Stimulated activated CD8-positive, alpha-beta memory T cell treated with anti-CD3 and anti-CD28 coated beads, Interleukin-15, amount 100 ng/mL, for 24 hours (primary cell): ENCODE data around the gene ERP27.

ENCODE experiments used
- DNase-seq: peaks from one replicate; pipeline ENCODE4 v3.0.0-alpha.2; 2020; ENCODE audit warnings: low read depth

Gene ERP27

DNA sequence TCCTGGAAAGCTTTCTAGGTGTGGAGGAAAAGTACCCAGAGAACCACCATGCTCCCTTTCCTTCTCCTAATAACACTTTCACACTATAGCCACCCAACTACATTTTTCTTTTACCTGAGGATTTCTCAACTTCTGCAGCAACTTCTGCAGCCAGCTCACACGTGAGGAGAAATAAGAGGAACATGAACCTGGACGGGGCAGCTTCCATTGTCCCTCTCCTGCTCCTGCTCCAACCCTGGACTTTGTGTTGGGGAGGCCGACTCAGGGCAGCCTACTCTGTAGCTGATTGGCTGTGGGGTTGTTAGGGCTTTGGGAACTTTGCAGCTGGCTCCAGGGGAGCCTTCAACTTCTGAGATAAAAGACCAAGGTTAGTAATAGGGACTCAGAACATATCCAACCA lies at the start of gene ERP27:
ERP27 (minus strand) TSS at position 237 of the 400 bp plus-strand sequence; CDS start at position 208, 29 bp downstream.
- DNase-seq = no peak

DNA sequence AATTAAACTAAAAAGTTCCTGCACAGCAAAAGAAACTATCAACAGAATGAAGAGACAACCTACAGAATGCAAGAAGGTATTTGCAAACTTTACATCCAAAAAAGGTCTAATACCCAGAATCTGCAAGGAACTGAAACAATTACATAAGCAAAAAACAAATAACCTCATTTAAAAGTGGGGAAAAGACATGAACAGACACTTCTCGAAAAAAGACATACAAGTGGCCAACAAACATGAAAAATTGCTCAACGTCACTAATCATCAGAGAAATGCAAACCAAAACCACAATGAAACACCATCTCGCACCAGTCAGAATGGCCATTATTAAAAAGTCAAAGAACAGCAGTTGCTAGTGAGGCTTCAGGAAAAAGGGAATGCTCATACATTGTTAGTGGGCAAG lies 49.7 kb upstream of the ERP27 start:
- DNase-seq = no peak

GRCh38 chr12:14986449-14986848 lies 48.1 kb upstream of the ERP27 start:
- no peak for DNase-seq

DNA sequence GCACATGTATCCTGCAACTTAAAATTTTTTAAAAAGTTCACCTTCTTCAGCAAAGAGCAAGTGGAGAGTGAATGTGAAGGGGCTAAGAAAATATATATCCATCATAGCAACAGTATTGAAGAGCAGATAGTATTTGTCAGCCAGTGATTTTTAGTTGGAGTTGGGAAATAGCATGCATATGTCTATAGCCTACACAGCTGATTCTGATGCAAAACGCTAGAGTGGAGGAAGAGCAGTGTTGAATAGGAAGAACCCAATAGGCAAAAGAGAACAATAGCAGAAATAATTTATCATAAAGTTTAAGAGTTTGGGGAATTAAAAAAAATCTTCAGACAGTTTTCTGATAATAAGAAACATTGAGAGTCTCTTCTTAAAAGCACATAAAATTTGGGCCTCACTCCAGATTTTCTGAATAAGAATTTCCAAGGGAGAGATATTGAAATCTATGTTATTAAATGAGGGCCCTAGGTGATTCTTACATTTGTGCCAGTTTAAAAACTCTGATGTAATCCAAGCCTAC lies 46.5 kb upstream of the ERP27 start:
- DNase-seq = no peak

- no peak for DNase-seq
Measured at GRCh38 chr12:14984036-14984435, 45.7 kb upstream of the ERP27 start.

- no peak for DNase-seq
Measured at GRCh38 chr12:14982991-14983390, 44.7 kb upstream of the ERP27 start.

GRCh38 chr12:14982562-14982961 lies 44.2 kb upstream of the ERP27 start:
- DNase-seq = no peak

- no peak for DNase-seq
Measured at GRCh38 chr12:14981049-14981448, 42.7 kb upstream of the ERP27 start.

DNA sequence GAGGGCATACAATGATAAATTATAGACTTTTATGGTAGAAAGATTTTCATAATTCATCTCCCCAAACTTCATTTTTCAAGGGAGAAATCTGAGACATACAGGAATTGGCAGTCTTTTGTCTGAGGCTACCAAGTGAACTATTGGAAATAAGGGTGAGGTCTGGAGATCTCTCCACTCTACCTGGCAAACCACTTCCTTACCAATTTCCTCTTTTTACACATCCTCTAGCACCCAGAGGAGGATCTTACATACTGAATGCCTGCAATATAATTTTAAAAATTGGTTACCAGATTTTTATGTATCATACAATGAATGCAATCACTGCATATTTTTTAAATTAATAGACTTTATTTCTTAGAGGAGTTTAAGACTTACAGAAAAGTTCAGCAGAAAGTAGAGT lies 41.1 kb upstream of the ERP27 start:
- no peak for DNase-seq

DNA sequence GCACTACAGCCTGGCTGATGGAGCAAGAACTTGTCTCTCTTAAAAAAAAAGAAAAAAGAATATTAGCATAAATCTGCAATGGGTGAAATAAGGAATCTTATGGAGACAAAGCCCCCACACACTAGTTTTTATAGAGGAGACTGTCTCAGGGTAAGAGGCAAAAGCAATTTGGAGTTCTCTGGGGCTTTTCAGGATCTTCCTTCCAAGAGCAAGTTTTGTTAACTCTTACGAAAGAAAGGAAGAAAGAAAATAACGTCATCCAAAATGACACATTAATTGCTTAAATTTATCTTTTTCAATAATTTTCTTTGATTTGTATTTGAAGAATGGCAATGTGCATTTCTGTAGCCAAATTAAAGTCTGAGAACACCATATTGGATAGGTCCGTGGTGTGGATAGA lies 38.3 kb upstream of the ERP27 start:
- no peak for DNase-seq

DNA sequence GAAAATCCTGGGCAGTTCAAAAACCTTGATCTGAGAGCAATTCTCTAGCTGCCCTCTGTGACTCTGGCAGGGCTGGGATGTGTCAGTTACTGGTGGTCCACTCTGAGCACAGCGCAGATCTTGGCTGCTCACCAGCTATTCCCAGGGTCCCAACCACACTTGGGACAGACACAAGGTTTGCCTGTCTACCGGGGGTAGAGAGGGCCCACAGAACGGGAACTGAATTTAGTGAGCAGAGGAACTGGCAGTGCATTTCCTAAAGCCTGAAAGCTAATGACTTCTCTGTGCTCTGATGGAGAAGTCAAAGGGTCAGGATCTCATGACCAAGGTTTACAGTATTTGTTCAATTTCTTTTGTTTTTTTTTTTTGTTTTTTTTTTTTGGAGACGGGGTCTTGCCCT lies 37.1 kb upstream of the ERP27 start:
- DNase-seq = no peak

GRCh38 chr12:14974633-14975032 lies 36.3 kb upstream of the ERP27 start:
- no peak for DNase-seq

- no peak for DNase-seq
Measured at GRCh38 chr12:14972816-14973215, 34.5 kb upstream of the ERP27 start, which contains the start of gene PDE6H. Gene PDE6H (plus strand): TSS chr12:14973042. CDS start chr12:14978013, 4,971 bp downstream.

DNA sequence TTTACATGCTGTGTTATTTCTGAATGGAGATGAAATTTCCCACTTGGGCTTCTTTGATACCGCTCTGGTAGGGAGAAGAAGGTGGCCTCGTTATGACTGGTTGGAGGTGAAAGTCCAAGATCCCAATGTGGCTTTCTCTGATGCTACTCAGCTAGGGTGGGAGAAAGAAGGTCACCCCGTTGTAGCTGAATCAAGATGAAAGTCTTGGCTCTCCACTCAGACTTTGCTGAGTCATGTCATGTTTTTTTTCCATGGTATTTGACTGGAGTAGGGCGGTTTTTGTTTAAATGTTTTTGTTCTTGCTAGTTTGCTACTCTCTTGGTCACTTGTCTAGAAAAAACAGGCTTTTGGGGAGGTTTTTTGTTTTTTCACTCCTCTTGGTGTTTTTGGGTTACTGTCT lies 32.1 kb upstream of the ERP27 start:
- no peak for DNase-seq

GRCh38 chr12:14968478-14968877 lies 30.1 kb upstream of the ERP27 start:
- no peak for DNase-seq

DNA sequence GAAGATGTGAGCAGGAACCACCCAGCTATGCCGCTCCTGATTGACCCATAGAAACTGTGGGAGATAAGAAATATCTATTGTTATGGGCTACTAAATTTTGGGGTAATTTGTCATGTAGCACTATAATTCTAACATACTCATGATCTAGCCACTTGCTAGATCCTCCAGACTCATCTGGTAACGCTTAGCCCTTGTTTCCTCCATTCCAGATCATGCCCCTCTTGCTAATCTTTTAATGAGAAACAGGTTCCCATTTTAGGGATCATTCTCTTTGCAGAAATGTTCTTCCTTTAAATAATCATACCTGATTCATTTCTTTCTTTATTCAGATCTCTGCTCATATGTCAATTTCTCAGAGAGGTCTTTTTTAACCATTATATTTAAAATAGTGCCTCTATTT lies 26.9 kb upstream of the ERP27 start:
- no peak for DNase-seq

DNA sequence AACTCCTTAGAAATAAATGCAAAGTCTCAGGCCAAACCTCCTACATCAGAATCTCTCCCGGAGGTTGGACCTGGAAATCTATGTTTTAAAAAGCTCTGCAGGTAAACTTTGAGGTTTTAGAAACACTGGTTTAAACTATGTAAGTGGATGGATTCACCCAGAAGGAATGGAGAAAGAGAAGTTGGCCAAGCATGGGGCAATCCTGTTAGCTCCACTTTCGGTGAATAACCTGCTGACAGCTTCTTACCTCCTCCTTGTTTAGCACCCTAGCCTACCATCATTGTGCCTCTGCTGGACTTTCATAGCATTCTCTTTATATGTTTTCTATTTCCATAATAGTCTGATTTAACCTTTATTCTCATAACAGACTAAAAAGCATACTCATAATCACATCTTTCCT lies 26.1 kb upstream of the ERP27 start:
- no peak for DNase-seq

GRCh38 chr12:14963520-14963919 lies 25.2 kb upstream of the ERP27 start:
- DNase-seq = no peak

GRCh38 chr12:14962797-14963196 lies 24.5 kb upstream of the ERP27 start:
- no peak for DNase-seq

DNA sequence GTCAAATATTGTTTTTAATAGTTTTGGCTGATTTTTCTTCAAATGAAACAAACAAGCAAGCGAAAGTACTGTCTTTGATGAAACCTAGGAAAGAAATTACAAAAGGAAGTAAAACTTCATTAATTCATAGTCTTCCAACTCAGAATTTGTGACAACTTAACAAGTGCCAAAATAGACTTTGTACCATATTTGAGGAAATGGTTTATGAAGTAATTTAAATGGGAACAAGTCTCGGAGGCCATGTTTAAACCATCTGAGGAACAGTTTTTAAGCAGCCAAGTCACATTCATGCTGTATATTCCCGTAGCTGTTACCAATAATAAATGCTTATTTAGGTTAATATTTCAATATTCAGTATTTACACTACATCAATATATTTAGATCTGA lies 23.8 kb upstream of the ERP27 start:
- DNase-seq = no peak

DNA sequence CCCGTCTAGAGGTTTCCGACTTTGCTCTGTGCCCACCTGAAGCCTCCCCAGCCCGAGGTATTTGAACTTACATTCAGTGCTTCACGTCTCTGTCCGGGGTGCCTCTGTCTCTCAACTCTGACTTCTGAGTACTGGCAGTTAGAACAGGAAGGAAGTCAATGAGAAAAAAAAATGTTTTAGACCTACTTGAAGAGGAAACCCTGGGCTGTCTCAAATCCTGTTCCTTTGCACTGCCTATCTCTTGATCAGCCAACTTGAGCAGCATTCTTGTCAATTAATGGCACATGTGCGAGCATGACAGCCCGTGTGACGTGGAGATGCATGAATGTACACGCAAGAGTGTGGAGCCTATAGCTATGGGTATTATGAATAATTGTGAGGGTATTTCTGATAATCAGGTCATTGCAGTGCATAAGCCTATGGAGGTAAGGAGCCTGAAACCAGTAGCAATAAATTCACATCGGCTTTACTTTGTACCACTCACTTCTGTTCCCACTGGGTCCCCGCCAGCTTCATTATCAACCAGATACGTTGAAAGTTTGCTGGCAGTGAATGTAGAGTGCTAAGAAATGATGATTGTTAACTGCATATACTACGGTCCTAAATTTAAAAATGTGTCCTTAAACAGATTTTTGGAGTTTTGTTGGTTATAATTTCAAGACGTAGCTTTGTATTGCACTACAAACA lies 23.3 kb upstream of the ERP27 start, which contains the start of gene ARHGDIB:
ARHGDIB (minus strand) TSS at position 136 of the 687 bp plus-strand sequence. CDS start 10,889 bp downstream, outside the sequence.
- no peak for DNase-seq

DNA sequence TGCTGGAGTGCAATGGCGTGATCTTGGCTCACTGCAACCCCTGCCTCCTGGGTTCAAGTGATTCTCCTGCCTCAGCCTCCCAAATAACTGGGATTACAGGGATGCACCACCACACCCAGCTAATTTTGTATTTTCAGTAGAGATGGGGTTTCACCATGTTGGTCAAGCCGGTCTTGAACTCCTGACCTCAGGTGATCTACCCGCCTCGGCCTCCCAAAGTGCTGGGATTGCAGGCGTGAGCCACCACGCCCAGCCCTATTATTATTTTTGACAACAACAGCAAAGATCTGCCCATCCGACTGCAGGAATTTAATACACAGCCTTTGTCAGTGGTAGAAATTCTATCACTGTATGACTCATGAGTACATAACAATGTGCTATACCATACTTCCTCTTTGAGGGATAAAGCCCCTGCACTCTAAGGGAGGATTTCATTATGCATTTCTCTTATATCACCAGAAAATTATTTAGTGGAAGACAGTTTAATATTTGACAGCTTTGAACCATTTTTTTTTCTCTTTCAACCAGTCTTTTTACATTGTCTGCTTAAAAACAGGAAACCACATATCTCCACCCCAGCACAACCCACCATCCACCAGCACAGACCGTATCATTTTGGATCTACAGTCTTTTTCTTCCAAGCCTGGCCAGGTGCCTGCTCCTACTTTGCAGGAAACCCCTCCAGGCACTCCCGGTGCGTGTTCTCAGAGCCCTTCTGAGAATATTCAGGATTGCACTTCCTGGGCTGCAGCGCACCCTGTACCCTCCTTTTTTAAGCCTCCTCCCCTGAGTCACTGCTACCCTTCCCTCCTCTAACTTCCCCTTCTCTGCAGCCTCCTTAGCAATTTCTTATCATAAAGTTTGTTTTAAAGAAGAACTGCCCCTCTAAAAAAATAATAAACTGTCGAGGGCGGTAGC lies 22.5 kb upstream of the ERP27 start:
- DNase-seq = no peak

- no peak for DNase-seq
Measured at GRCh38 chr12:14959916-14960496, 21.7 kb upstream of the ERP27 start.
